Neural cell (in vitro differentiated cells): Measurements from ENCODE around the gene EXD3.

Experiments used
- EP300 ChIP-seq: fragments of 450-650 bp; conservative IDR thresholded peaks from 2 replicates; pipeline ENCODE4 v1.6.1; 2014; ENCODE audit warnings: antibody characterized with exemption, mild to moderate bottlenecking, moderate library complexity; ENCODE audit not compliant: poor library complexity, severe bottlenecking
- EZH2 ChIP-seq: fragments of 200-600, 300-800 bp; shearing (Covaris generic), sonication (generic); IDR thresholded peaks from 2 replicates; pipeline ENCODE4 v1.6.1; 2014; ENCODE audit warnings: antibody characterized with exemption, low read length, borderline replicate concordance, mild to moderate bottlenecking; ENCODE audit not compliant: insufficient read depth, poor library complexity, severe bottlenecking
- MXI1 ChIP-seq: fragments of 450-650 bp; conservative IDR thresholded peaks from 2 replicates; pipeline ENCODE4 v1.6.1; 2014; ENCODE audit warnings: antibody characterized with exemption, mild to moderate bottlenecking; ENCODE audit not compliant: poor library complexity, severe bottlenecking
- POLR2AphosphoS5 ChIP-seq: IDR thresholded peaks from 2 replicates; pipeline ENCODE4 v1.6.1; 2012
- RAD21 ChIP-seq: fragments of 450-650 bp; conservative IDR thresholded peaks from 2 replicates; pipeline ENCODE4 v1.6.1; 2014; ENCODE audit warnings: antibody characterized with exemption, mild to moderate bottlenecking, moderate library complexity
- SMC3 ChIP-seq: fragments of 450-650 bp; conservative IDR thresholded peaks from 2 replicates; pipeline ENCODE4 v1.6.1; 2014; ENCODE audit warnings: antibody characterized with exemption, mild to moderate bottlenecking, moderate library complexity; ENCODE audit not compliant: poor library complexity
- TAF1 ChIP-seq: IDR thresholded peaks from 2 replicates; pipeline ENCODE4 v1.6.1; 2012; ENCODE audit warnings: low read depth
- TF ChIP-seq, protein P1 (sequence below): fragments of 450-650 bp; IDR thresholded peaks from 2 replicates; pipeline ENCODE4 v1.5.1; 2014; ENCODE audit warnings: antibody characterized with exemption, mild to moderate bottlenecking, moderate library complexity; ENCODE audit not compliant: poor library complexity, severe bottlenecking
- TF ChIP-seq, protein P2 (sequence below): IDR thresholded peaks from 2 replicates; pipeline ENCODE4 v1.6.1; 2012; ENCODE audit warnings: borderline replicate concordance

DNA sequence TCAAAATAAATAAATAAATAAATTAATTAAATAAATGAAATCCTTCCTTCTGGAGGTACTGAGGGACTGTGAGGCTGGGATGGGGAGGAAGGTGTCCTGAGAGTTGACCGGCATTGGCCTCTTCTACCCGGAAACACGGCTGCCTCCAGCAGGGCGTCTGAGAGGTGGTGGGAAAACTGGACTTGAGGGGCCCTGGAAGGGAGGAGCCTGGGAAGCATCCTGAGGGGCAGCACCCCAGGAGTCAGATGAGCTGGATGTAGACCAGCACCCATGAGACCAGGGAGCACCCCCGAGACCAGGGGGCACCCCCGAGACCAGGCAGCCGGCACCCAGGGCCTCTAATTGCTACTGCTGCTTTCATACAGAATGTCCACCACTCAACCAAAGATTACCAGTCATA, 44.9 kb upstream of the EXD3 start:
- TF ChIP-seq SMC3 = no peak
- TF ChIP-seq, protein P1, sequence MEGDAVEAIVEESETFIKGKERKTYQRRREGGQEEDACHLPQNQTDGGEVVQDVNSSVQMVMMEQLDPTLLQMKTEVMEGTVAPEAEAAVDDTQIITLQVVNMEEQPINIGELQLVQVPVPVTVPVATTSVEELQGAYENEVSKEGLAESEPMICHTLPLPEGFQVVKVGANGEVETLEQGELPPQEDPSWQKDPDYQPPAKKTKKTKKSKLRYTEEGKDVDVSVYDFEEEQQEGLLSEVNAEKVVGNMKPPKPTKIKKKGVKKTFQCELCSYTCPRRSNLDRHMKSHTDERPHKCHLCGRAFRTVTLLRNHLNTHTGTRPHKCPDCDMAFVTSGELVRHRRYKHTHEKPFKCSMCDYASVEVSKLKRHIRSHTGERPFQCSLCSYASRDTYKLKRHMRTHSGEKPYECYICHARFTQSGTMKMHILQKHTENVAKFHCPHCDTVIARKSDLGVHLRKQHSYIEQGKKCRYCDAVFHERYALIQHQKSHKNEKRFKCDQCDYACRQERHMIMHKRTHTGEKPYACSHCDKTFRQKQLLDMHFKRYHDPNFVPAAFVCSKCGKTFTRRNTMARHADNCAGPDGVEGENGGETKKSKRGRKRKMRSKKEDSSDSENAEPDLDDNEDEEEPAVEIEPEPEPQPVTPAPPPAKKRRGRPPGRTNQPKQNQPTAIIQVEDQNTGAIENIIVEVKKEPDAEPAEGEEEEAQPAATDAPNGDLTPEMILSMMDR = no peak
- no peak for TF ChIP-seq RAD21
- no peak for TF ChIP-seq MXI1
- no peak for TF ChIP-seq POLR2AphosphoS5
- no peak for TF ChIP-seq EZH2
- TF ChIP-seq EP300 = no peak
- TF ChIP-seq TAF1 = no peak
- TF ChIP-seq, protein P2, sequence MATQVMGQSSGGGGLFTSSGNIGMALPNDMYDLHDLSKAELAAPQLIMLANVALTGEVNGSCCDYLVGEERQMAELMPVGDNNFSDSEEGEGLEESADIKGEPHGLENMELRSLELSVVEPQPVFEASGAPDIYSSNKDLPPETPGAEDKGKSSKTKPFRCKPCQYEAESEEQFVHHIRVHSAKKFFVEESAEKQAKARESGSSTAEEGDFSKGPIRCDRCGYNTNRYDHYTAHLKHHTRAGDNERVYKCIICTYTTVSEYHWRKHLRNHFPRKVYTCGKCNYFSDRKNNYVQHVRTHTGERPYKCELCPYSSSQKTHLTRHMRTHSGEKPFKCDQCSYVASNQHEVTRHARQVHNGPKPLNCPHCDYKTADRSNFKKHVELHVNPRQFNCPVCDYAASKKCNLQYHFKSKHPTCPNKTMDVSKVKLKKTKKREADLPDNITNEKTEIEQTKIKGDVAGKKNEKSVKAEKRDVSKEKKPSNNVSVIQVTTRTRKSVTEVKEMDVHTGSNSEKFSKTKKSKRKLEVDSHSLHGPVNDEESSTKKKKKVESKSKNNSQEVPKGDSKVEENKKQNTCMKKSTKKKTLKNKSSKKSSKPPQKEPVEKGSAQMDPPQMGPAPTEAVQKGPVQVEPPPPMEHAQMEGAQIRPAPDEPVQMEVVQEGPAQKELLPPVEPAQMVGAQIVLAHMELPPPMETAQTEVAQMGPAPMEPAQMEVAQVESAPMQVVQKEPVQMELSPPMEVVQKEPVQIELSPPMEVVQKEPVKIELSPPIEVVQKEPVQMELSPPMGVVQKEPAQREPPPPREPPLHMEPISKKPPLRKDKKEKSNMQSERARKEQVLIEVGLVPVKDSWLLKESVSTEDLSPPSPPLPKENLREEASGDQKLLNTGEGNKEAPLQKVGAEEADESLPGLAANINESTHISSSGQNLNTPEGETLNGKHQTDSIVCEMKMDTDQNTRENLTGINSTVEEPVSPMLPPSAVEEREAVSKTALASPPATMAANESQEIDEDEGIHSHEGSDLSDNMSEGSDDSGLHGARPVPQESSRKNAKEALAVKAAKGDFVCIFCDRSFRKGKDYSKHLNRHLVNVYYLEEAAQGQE = no peak
